Aorta (tissue), 5 donors: ENCODE results near the gene MLKL. TPM values are rescaled to one million over a fixed set of nuclear protein-coding genes. Genes with fewer than 3 reads are reported as not detected.
"Not testable (repeated sequence)": the region's sequence is repeated elsewhere in the genome, so short reads cannot be mapped to it uniquely, and the experiment has no call there.

Experiments
- ATAC-seq: fragments of 200-7000 bp; cut with Tn5 transposase; one replicate; pipeline ENCODE4 v1.9.1; 2022; ENCODE audit warnings: moderate library complexity; ENCODE audit not compliant: low FRiP score
- DNase-seq, 2 donors: peaks; one replicate each; pipeline ENCODE4 v3.0.0-alpha.2; 2020
- H3K27ac ChIP-seq, 2 donors: one replicate each; pipeline ENCODE4 v1.5.1; 2013; ENCODE audit warnings: low read length in 2 of 2, mild to moderate bottlenecking in 2 of 2, moderate library complexity in 2 of 2, control low read depth in 1 of 2, inconsistent platforms in 1 of 2, low read depth in 1 of 2
- H3K27me3 ChIP-seq, 2 donors: one replicate each; pipeline ENCODE4 v1.6.1; 2013; ENCODE audit warnings: control low read depth in 1 of 2, low read length in 1 of 2, mild to moderate bottlenecking in 1 of 2, moderate library complexity in 1 of 2; ENCODE audit not compliant: insufficient read depth in 2 of 2, control insufficient read depth in 1 of 2
- H3K36me3 ChIP-seq, 2 donors: one replicate each; pipeline ENCODE4 v1.6.1; 2013; ENCODE audit warnings: control low read depth in 1 of 2, low read length in 1 of 2, mild to moderate bottlenecking in 1 of 2; ENCODE audit not compliant: insufficient read depth in 2 of 2, control insufficient read depth in 1 of 2
- H3K4me1 ChIP-seq, 2 donors: one replicate each; pipeline ENCODE4 v1.6.1; 2013; ENCODE audit warnings: low read length in 2 of 2, control low read depth in 1 of 2, mild to moderate bottlenecking in 1 of 2, moderate library complexity in 1 of 2; ENCODE audit not compliant: insufficient read depth in 2 of 2, control insufficient read depth in 1 of 2
- H3K4me3 ChIP-seq, 2 donors: one replicate each; pipeline ENCODE4 v1.5.1; 2013; ENCODE audit warnings: low read length in 2 of 2, control low read depth in 1 of 2, mild to moderate bottlenecking in 1 of 2
- H3K9me3 ChIP-seq: one replicate; pipeline ENCODE4 v1.6.1; 2013; ENCODE audit warnings: mild to moderate bottlenecking, low read length; ENCODE audit not compliant: control insufficient read depth
- WGBS, 2 donors: extraction: QIAGEN DNeasy Blood & Tissue Kit; methylation state at CpG; one replicate each; pipeline ENCODE4 v1.1.7; 2013; 5-methylcytosine and 5-hydroxymethylcytosine counted together
- intact Hi-C, 2 donors: fragments of 100-400 bp; cut with DNase I; formaldehyde crosslinking; loops; one replicate each; pipeline versions ENCODE4 v1.14.2 to v1.15.0; 2022
- polyA plus RNA-seq, 2 donors: library from polyadenylated mRNA; stranded (reverse); fragments of 200-250 nt; gene quantifications; one replicate each; pipeline ENCODE4 v1.2.3, GENCODE V29; 2013
- total RNA-seq, 2 donors: library from RNA; stranded (reverse); fragmentation: NEBNext Ultra II Directional; extraction: Animal tissue kit (Norgen Biotek cat#: 25700); gene quantifications; one replicate each; pipeline ENCODE4 v1.2.1, GENCODE V29; 2021
- donor health status: healthy with polysubstance abuse.
- donor health status: Bipolar disorder and iron deficiency.
- donor health status: DM: no; HTN: no; CAD: no.
- donor health status: DM: no; HTN: no; CAD: no.
- donor health status: DM: yes; HTN: yes; CAD: no.

MLKL gene
- total and polyA plus RNA-seq, 4 donors, result 10.9 to 31.3 (median 22.0) TPM

GRCh38 chr16:74726716-74727115, 26.1 kb upstream of the MLKL start:
- Histone ChIP-seq H3K36me3 (no peaks in the 10 kb centered on the region), H3K4me1 (no peaks in the 10 kb centered on the region), H3K27me3 (no peaks in the 10 kb centered on the region), H3K9me3 (peaks cover 3% of the 10 kb centered on the region), H3K4me3 (no peak overlapping the region), H3K27ac (no peak overlapping the region)
- WGBS, 2 donors, result 47 to 63% methylated on average over 2 of the region's 2 CpGs
- DNase-seq (no peak), ATAC-seq (no peak)
- intact Hi-C loops, result no loop called here

GRCh38 chr16:74725651-74726455, 25.2 kb upstream of the MLKL start:
- no peak for ATAC-seq
- Histone ChIP-seq H3K4me1 (no peaks in the 10 kb centered on the region), H3K9me3 (peaks cover 3% of the 10 kb centered on the region), H3K36me3 (no peaks in the 10 kb centered on the region), H3K27me3 (no peaks in the 10 kb centered on the region), H3K4me3 (no peak overlapping the region), H3K27ac (no peak overlapping the region)
- intact Hi-C loops, result no loop called here
- 93 to 94% methylated on average over 12 of the region's 12 CpGs for WGBS, 2 donors
- no peak for DNase-seq

DNA sequence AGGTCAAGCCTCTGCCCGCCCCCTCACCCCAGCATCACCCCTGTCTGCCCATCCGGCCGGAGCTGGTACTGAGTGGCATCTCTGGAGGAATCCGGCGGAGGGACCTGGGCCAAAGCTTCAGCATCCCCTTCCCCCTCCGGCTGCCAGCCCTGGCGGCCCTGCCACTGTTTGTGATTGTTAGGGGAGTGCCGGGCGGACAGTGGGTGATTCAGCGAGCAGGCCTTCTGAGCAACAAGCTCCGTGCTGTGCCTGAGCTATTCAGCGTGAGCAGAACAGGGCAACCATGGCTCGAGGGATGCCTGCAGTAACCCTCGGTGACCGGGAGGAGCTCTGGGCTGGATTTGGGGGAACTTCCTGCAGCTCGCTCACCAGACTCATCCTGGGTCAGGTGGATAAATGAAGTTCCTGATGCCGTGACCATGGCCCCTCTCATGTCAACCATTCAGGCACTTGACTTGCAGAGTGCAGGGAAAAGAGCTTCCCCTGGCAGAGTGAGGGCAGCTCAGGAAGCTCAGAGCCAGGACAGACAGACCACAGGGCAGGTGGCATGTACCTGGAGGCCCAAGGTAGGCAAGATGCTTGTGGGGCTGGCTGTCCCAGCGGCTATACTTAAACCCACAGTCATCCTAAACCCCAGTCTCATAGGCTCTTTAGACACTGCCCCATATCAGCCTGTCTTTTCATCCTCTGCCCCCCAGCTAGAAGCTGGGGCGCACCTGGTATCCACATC, 24.3 kb upstream of the MLKL start:
- H3K4me1 ChIP-seq, result no peaks in the 10 kb centered on the region
- peak; percentile 72 to 81 for DNase-seq
- 28 to 29% methylated on average over 18 to 19 of the region's 19 CpGs for WGBS, 2 donors
- no peaks in the 10 kb centered on the region for H3K36me3 ChIP-seq
- peak; percentile 44 for ATAC-seq
- H3K9me3 ChIP-seq, result peaks cover 3% of the 10 kb centered on the region
- H3K27ac ChIP-seq, result no peak overlapping the region
- H3K4me3 ChIP-seq, result no peak overlapping the region
- intact Hi-C loops, result no loop called here
- H3K27me3 ChIP-seq, result no peaks in the 10 kb centered on the region

DNA sequence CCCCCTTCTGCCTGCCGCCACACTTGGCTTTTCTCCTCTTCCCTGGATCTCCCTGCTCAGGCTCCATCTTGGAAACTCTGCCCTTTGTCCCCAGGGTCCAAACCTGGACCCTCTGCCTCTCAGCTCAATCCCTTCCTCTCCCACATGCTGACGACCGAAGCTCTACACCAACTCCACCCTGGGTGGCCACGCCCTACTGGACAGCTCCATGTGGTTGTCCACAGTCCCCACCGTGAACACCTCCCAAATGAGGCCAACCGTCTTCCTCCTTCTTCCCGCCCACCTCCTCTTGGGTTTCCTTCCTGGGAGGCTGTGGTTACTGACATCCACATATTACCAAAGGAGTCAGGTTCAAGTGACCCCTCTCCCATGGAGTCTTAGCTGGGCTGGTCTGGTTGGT, 22.6 kb upstream of the MLKL start:
- WGBS, 2 donors, result 81 to 83% methylated on average over 7 of the region's 7 CpGs
- Histone ChIP-seq H3K9me3 (peaks cover 3% of the 10 kb centered on the region), H3K36me3 (no peaks in the 10 kb centered on the region), H3K4me3 (no peak overlapping the region), H3K27ac (no peak overlapping the region), H3K4me1 (no peaks in the 10 kb centered on the region), H3K27me3 (no peaks in the 10 kb centered on the region)
- no peak for ATAC-seq
- DNase-seq, result no peak
- intact Hi-C loops, result no loop called here

- H3K27ac ChIP-seq, ATAC-seq, H3K4me1 ChIP-seq, H3K9me3 ChIP-seq, H3K36me3 ChIP-seq, H3K27me3 ChIP-seq, H3K4me3 ChIP-seq, intact Hi-C loops, DNase-seq: not testable (repeated sequence)
- WGBS, 2 donors, result 88 to 89% methylated on average over 2 of the region's 2 CpGs
These were observed 21.5 kb upstream of the MLKL start for GRCh38 chr16:74722156-74722555.

- Histone ChIP-seq H3K27ac (no peak overlapping the region), H3K36me3 (no peaks in the 10 kb centered on the region), H3K4me1 (no peaks in the 10 kb centered on the region), H3K27me3 (no peaks in the 10 kb centered on the region), H3K9me3 (no peaks in the 10 kb centered on the region), H3K4me3 (no peak overlapping the region)
- WGBS, 2 donors, result 79 to 81% methylated on average over 11 of the region's 11 CpGs
- ATAC-seq, result no peak
- intact Hi-C loops, result no loop called here
- DNase-seq, result no peak
These were observed 21.1 kb upstream of the MLKL start for GRCh38 chr16:74721716-74722115.

GRCh38 chr16:74720579-74720978, 19.9 kb upstream of the MLKL start:
- no peak for DNase-seq
- H3K36me3 ChIP-seq, result no peaks in the 10 kb centered on the region
- H3K4me3 ChIP-seq, result no peak overlapping the region
- no peaks in the 10 kb centered on the region for H3K9me3 ChIP-seq
- H3K27me3 ChIP-seq, result no peaks in the 10 kb centered on the region
- no peaks in the 10 kb centered on the region for H3K4me1 ChIP-seq
- intact Hi-C loops, result no loop called here
- no peak for ATAC-seq
- WGBS, 2 donors, result 70 to 77% methylated on average over 5 of the region's 5 CpGs
- no peak overlapping the region for H3K27ac ChIP-seq

GRCh38 chr16:74718741-74719610, 18.3 kb upstream of the MLKL start:
- 90 to 92% methylated on average over 27 of the region's 27 CpGs for WGBS, 2 donors
- no peak for DNase-seq
- Histone ChIP-seq H3K36me3 (no peaks in the 10 kb centered on the region), H3K4me3 (no peak overlapping the region), H3K4me1 (no peaks in the 10 kb centered on the region), H3K27ac (no peak overlapping the region), H3K9me3 (no peaks in the 10 kb centered on the region), H3K27me3 (no peaks in the 10 kb centered on the region)
- no peak for ATAC-seq
- intact Hi-C loops, result no loop called here
